HepG2 (cell line): ENCODE data around the gene CORO7. TPM values are rescaled to one million over a fixed set of nuclear protein-coding genes. Genes with fewer than 3 reads are reported as not detected.

Source experiments
- JUNB ChIP-seq: sonication (generic); formaldehyde crosslinking; IDR thresholded peaks from 2 replicates; pipeline ENCODE4 v1.8.0; 2022; ENCODE audit warnings: missing genetic modification reagents, mild to moderate bottlenecking, borderline replicate concordance
- ZNF101 ChIP-seq: sonication (generic); formaldehyde crosslinking; IDR thresholded peaks from 2 replicates; pipeline ENCODE4 v1.4.0; 2020; ENCODE audit warnings: mild to moderate bottlenecking, low read depth, missing genetic modification reagents, borderline replicate concordance
- ZNF121 ChIP-seq: sonication (generic); formaldehyde crosslinking; IDR thresholded peaks from 2 replicates; pipeline ENCODE4 v1.5.0; 2020; ENCODE audit warnings: mild to moderate bottlenecking, missing genetic modification reagents
- polyA plus RNA-seq, 8 experiments: library from polyadenylated mRNA; depleted of rRNA in 3 of 8; stranded (reverse) in 7 of 8; unstranded in 1 of 8; fragments of >200 nt; fragmentation: Illumina TruSeq in 4 of 8; extraction: Trizol in 4 of 8; gene quantifications; 2 replicates each; pipeline versions ENCODE4 v1.2.1 to v1.2.3, GENCODE V29; 2011 to 2016; ENCODE audit warnings: low read depth in 4 of 8, missing spikeins in 1 of 8, mixed read lengths in 1 of 8; ENCODE audit not compliant: insufficient read depth in 1 of 8
- total RNA-seq, 5 experiments: library from RNA; depleted of rRNA; stranded (reverse); fragments of >200 nt; fragmentation: Illumina TruSeq; extraction: Trizol; gene quantifications; 2 replicates each; pipeline ENCODE4 v1.2.3, GENCODE V29; 2016; ENCODE audit warnings: low read depth in 1 of 5
- TF ChIP-seq, protein P1 (sequence below): IDR thresholded peaks from 2 replicates; pipeline ENCODE4 v1.4.0; 2020; ENCODE audit warnings: mild to moderate bottlenecking, missing genetic modification reagents
- TF ChIP-seq, protein P2 (sequence below): sonication (generic); formaldehyde crosslinking; IDR thresholded peaks from 2 replicates; pipeline ENCODE4 v1.4.0; 2020; ENCODE audit warnings: missing genetic modification reagents, borderline replicate concordance
- TF ChIP-seq, protein P3 (sequence below): sonication (generic); formaldehyde crosslinking; IDR thresholded peaks from 2 replicates; pipeline ENCODE4 v1.4.0; 2020; ENCODE audit warnings: missing genetic modification reagents
- TF ChIP-seq, protein P4 (sequence below): sonication (generic); formaldehyde crosslinking; IDR thresholded peaks from 2 replicates; pipeline ENCODE4 v1.5.0; 2020; ENCODE audit warnings: mild to moderate bottlenecking, missing genetic modification reagents, borderline replicate concordance
- TF ChIP-seq, protein P5 (sequence below): sonication (generic); formaldehyde crosslinking; IDR thresholded peaks from 2 replicates; pipeline ENCODE4 v1.8.0; 2022; ENCODE audit warnings: mild to moderate bottlenecking, missing genetic modification reagents, borderline replicate concordance

Gene CORO7
- total and polyA plus RNA-seq, 2 of the 13 experiments (the other 11 are each of a cell fraction or from before 2014, with no cell fraction given): 9.9 to 14.3 TPM

DNA sequence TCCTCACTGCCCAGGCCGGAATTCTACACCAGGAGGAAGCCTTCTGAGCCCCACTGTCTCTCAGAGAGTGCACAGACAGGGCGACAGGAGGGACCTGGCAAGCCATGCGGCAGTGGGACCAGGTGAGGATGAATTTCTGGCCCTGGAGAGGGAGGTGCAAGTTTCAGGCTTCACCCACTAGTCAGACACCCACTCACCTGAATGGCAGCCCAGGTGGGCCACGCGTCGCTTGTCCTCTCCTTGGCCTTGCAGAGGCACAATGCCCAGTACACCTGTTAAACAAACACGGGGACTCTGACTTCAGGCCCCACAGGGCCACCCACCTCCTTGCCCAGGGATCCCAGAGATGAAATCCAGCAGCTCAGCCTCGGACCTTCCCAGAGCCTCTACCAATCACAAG is 4.2 kb downstream of the CORO7 start (continued):
- TF ChIP-seq, protein P1, sequence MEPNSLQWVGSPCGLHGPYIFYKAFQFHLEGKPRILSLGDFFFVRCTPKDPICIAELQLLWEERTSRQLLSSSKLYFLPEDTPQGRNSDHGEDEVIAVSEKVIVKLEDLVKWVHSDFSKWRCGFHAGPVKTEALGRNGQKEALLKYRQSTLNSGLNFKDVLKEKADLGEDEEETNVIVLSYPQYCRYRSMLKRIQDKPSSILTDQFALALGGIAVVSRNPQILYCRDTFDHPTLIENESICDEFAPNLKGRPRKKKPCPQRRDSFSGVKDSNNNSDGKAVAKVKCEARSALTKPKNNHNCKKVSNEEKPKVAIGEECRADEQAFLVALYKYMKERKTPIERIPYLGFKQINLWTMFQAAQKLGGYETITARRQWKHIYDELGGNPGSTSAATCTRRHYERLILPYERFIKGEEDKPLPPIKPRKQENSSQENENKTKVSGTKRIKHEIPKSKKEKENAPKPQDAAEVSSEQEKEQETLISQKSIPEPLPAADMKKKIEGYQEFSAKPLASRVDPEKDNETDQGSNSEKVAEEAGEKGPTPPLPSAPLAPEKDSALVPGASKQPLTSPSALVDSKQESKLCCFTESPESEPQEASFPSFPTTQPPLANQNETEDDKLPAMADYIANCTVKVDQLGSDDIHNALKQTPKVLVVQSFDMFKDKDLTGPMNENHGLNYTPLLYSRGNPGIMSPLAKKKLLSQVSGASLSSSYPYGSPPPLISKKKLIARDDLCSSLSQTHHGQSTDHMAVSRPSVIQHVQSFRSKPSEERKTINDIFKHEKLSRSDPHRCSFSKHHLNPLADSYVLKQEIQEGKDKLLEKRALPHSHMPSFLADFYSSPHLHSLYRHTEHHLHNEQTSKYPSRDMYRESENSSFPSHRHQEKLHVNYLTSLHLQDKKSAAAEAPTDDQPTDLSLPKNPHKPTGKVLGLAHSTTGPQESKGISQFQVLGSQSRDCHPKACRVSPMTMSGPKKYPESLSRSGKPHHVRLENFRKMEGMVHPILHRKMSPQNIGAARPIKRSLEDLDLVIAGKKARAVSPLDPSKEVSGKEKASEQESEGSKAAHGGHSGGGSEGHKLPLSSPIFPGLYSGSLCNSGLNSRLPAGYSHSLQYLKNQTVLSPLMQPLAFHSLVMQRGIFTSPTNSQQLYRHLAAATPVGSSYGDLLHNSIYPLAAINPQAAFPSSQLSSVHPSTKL: no peak
- TF ChIP-seq, protein P2, sequence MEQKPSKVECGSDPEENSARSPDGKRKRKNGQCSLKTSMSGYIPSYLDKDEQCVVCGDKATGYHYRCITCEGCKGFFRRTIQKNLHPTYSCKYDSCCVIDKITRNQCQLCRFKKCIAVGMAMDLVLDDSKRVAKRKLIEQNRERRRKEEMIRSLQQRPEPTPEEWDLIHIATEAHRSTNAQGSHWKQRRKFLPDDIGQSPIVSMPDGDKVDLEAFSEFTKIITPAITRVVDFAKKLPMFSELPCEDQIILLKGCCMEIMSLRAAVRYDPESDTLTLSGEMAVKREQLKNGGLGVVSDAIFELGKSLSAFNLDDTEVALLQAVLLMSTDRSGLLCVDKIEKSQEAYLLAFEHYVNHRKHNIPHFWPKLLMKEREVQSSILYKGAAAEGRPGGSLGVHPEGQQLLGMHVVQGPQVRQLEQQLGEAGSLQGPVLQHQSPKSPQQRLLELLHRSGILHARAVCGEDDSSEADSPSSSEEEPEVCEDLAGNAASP (CRISPR knock-in tag): no peak
- TF ChIP-seq, protein P3, sequence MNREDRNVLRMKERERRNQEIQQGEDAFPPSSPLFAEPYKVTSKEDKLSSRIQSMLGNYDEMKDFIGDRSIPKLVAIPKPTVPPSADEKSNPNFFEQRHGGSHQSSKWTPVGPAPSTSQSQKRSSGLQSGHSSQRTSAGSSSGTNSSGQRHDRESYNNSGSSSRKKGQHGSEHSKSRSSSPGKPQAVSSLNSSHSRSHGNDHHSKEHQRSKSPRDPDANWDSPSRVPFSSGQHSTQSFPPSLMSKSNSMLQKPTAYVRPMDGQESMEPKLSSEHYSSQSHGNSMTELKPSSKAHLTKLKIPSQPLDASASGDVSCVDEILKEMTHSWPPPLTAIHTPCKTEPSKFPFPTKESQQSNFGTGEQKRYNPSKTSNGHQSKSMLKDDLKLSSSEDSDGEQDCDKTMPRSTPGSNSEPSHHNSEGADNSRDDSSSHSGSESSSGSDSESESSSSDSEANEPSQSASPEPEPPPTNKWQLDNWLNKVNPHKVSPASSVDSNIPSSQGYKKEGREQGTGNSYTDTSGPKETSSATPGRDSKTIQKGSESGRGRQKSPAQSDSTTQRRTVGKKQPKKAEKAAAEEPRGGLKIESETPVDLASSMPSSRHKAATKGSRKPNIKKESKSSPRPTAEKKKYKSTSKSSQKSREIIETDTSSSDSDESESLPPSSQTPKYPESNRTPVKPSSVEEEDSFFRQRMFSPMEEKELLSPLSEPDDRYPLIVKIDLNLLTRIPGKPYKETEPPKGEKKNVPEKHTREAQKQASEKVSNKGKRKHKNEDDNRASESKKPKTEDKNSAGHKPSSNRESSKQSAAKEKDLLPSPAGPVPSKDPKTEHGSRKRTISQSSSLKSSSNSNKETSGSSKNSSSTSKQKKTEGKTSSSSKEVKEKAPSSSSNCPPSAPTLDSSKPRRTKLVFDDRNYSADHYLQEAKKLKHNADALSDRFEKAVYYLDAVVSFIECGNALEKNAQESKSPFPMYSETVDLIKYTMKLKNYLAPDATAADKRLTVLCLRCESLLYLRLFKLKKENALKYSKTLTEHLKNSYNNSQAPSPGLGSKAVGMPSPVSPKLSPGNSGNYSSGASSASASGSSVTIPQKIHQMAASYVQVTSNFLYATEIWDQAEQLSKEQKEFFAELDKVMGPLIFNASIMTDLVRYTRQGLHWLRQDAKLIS (CRISPR knock-in tag): no peak
- TF ChIP-seq, protein P4, sequence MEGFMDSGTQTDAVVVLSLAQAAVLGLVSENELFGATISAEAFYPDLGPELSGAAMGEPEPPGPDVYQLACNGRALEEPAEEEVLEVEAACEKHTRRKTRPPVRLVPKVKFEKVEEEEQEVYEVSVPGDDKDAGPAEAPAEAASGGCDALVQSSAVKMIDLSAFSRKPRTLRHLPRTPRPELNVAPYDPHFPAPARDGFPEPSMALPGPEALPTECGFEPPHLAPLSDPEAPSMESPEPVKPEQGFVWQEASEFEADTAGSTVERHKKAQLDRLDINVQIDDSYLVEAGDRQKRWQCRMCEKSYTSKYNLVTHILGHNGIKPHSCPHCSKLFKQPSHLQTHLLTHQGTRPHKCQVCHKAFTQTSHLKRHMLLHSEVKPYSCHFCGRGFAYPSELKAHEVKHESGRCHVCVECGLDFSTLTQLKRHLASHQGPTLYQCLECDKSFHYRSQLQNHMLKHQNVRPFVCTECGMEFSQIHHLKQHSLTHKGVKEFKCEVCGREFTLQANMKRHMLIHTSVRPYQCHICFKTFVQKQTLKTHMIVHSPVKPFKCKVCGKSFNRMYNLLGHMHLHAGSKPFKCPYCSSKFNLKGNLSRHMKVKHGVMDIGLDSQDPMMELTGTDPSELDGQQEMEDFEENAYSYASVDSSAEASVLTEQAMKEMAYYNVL (CRISPR knock-in tag): no peak
- TF ChIP-seq, protein P5, sequence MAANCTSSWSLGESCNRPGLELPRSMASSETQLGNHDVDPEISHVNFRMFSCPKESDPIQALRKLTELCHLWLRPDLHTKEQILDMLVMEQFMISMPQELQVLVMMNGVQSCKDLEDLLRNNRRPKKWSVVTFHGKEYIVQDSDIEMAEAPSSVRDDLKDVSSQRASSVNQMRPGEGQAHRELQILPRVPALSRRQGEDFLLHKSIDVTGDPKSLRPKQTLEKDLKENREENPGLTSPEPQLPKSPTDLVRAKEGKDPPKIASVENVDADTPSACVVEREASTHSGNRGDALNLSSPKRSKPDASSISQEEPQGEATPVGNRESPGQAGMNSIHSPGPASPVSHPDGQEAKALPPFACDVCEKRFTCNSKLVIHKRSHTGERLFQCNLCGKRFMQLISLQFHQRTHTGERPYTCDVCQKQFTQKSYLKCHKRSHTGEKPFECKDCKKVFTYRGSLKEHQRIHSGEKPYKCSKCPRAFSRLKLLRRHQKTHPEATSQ: no peak
- no peak for TF ChIP-seq ZNF121 (CRISPR knock-in tag)
- no peak for TF ChIP-seq JUNB (CRISPR knock-in tag)
- no peak for TF ChIP-seq ZNF101 (CRISPR knock-in tag)
